B cell (primary cell): Measurements from ENCODE around the gene FAM200A.

Source experiments
- CTCF ChIP-seq: fragments of 200-600 bp; IDR thresholded peaks from one replicate; pipeline ENCODE4 v1.8.0; 2022; ENCODE audit warnings: antibody characterized with exemption, mild to moderate bottlenecking
- EZH2 ChIP-seq: IDR thresholded peaks from 2 replicates; pipeline ENCODE4 v1.6.1; 2012; ENCODE audit warnings: borderline replicate concordance, low read depth, mild to moderate bottlenecking, moderate library complexity, low read length; ENCODE audit not compliant: insufficient read depth, poor library complexity, severe bottlenecking

GRCh38 chr7:99579281-99579955 is 27.5 kb upstream of the FAM200A start:
- no peak for TF ChIP-seq CTCF
- no peak for TF ChIP-seq EZH2
